ENCODE measurements around the gene PGA3.
"Not testable (repeated sequence)": the region's sequence is repeated elsewhere in the genome, so short reads cannot be mapped to it uniquely, and the experiment has no call there.

GRCh38 chr11:61252332-61252731 is 49.0 kb downstream of the PGA3 start:
- not testable (repeated sequence) for TF ChIP-seq CTCF, POLR2A (IDR thresholded peaks at IDR 0.05)

All from testis (tissue), 2 donors.